ENCODE data around the gene CELSR1. TPM values are rescaled to one million over a fixed set of nuclear protein-coding genes. Genes with fewer than 3 reads are reported as not detected.
"Not testable (repeated sequence)": the region's sequence is repeated elsewhere in the genome, so short reads cannot be mapped to it uniquely, and the experiment has no call there.

The CELSR1 gene
- total RNA-seq, 1 donor from 2014 or later: 7.6 TPM

GRCh38 chr22:46522797-46523196, 14.6 kb downstream of the CELSR1 start:
- DNase-seq: no peak
- no peak for ATAC-seq (ENCODE audit: poor library complexity)
- intact Hi-C loops (cut with DNase I): no loop called here

GRCh38 chr22:46521994-46522393, 15.4 kb downstream of the CELSR1 start:
- DNase-seq (no peak), ATAC-seq (ENCODE audit: poor library complexity) (no peak)
- intact Hi-C loops (cut with DNase I): no loop called here

- DNase-seq (no peak), ATAC-seq (ENCODE audit: poor library complexity) (no peak)
- intact Hi-C loops (cut with DNase I): no loop called here
Measured at GRCh38 chr22:46520880-46521279, 16.5 kb downstream of the CELSR1 start.

- DNase-seq (no peak), ATAC-seq (ENCODE audit: poor library complexity) (no peak)
- intact Hi-C loops (cut with DNase I): no loop called here
Measured at GRCh38 chr22:46519377-46519776, 18.0 kb downstream of the CELSR1 start.

GRCh38 chr22:46518542-46519325, 18.7 kb downstream of the CELSR1 start:
- intact Hi-C loops (cut with DNase I): no loop called here
- no peak for ATAC-seq (ENCODE audit: poor library complexity)

GRCh38 chr22:46518038-46518437, 19.4 kb downstream of the CELSR1 start:
- ATAC-seq (ENCODE audit: poor library complexity) (no peak), DNase-seq (no peak)
- intact Hi-C loops (cut with DNase I): no loop called here

More at GRCh38 chr22:46518542-46519325, 18.7 kb downstream of the CELSR1 start:
- DNase-seq: no peak

GRCh38 chr22:46517255-46517761, 20.1 kb downstream of the CELSR1 start:
- intact Hi-C loops (cut with DNase I): no loop called here
- DNase-seq (no peak), ATAC-seq (ENCODE audit: poor library complexity) (no peak)

GRCh38 chr22:46516638-46517037, 20.8 kb downstream of the CELSR1 start:
- intact Hi-C loops (cut with DNase I): no loop called here
- no peak for DNase-seq
- no peak for ATAC-seq (ENCODE audit: poor library complexity)

- intact Hi-C loops (cut with DNase I); DNase-seq; ATAC-seq (ENCODE audit: poor library complexity): not testable (repeated sequence)
Measured at GRCh38 chr22:46516112-46516487, 21.3 kb downstream of the CELSR1 start.

GRCh38 chr22:46515208-46516111, 22.0 kb downstream of the CELSR1 start:
- DNase-seq (no peak), ATAC-seq (ENCODE audit: poor library complexity) (no peak)
- intact Hi-C loops (cut with DNase I): no loop called here

- no peak for DNase-seq
- intact Hi-C loops (cut with DNase I): no loop called here
- no peak for ATAC-seq (ENCODE audit: poor library complexity)
Measured at GRCh38 chr22:46514592-46515207, 22.7 kb downstream of the CELSR1 start.

- no peak for ATAC-seq (ENCODE audit: poor library complexity)
- intact Hi-C loops (cut with DNase I): no loop called here
- DNase-seq: no peak
Measured at GRCh38 chr22:46513908-46514550, 23.4 kb downstream of the CELSR1 start.

- intact Hi-C loops (cut with DNase I): no loop called here
- ATAC-seq (ENCODE audit: poor library complexity): no peak
- no peak for DNase-seq
Measured at GRCh38 chr22:46512683-46513082, 24.7 kb downstream of the CELSR1 start.

- DNase-seq (no peak), ATAC-seq (ENCODE audit: poor library complexity) (no peak)
Measured at GRCh38 chr22:46512039-46512370, 25.4 kb downstream of the CELSR1 start.

GRCh38 chr22:46511151-46512038, 26.0 kb downstream of the CELSR1 start:
- no peak for ATAC-seq (ENCODE audit: poor library complexity)
- DNase-seq: no peak
- intact Hi-C loops (cut with DNase I): no loop called here

More at GRCh38 chr22:46512039-46512370, 25.4 kb downstream of the CELSR1 start:
- intact Hi-C loops (cut with DNase I): no loop called here

GRCh38 chr22:46509416-46510089, 27.9 kb downstream of the CELSR1 start:
- ATAC-seq (ENCODE audit: poor library complexity) (no peak), DNase-seq (no peak)
- intact Hi-C loops (cut with DNase I): no loop called here

- intact Hi-C loops (cut with DNase I): no loop called here
- no peak for DNase-seq
- no peak for ATAC-seq (ENCODE audit: poor library complexity)
Measured at GRCh38 chr22:46508491-46508999, 28.9 kb downstream of the CELSR1 start.
